T follicular helper cell (primary cell): ENCODE data around the gene WDR31.
"Not testable (repeated sequence)": the region's sequence is repeated elsewhere in the genome, so short reads cannot be mapped to it uniquely, and the experiment has no call there.

Experiments
- DNase-seq: peaks from one replicate; pipeline ENCODE4 v3.0.0-alpha.2; 2020; ENCODE audit warnings: low read depth

WDR31 gene

DNA sequence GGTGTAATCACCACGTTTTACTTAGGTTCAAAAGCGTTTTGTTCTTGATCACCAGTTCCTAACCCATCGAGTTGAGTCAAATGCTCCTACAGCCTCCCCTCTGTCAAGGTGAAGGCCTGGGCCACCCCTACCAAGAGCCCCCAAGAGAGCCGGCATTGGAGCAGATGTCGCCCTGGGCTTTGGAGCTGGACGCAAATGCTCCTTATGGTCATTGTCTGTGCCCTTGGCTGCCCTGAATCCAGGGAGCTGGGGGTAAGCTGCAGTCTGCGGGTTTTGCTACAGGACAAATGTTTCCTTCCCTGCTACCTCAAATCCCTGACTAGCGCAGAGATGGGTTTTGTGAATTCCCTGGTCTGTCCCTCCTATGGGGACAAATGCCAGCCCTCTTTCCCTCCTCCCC lies 41.8 kb downstream of the WDR31 start:
- DNase-seq: no peak

DNA sequence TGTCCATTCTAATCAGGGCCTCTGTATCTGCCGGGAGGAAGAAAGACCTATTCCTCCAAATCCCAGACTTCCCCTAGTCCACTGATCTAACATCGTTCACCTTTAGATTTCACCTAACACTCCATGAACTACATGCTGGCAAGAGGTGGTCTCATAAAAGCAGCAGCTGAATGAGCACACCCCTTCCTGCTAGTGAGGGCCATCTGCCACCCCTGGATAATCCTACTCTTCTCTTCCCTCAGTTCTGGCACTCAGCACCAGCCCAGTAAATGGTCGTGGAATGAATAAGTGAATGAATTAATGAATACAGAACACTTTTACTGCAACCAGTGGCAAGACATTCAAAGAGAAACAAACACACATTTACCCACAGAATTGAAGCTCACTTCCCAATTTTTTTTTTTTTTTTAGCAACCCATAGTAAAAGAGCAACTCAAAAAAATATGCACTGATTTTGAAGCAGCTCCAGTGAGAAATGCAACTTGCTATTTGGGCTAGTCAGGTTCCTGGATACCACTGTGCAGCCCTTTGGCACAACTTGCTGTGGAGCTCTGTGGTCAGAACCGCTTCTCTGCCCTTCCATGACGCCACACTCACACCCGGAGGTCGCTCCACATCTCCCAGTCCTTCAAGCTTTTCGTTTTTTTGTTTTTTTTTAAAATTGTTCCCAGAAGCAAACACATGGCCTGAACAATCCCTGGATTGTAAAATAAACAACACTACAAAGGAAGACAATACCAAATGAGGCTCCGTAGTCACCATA lies 43.1 kb downstream of the WDR31 start:
- DNase-seq: no peak

DNA sequence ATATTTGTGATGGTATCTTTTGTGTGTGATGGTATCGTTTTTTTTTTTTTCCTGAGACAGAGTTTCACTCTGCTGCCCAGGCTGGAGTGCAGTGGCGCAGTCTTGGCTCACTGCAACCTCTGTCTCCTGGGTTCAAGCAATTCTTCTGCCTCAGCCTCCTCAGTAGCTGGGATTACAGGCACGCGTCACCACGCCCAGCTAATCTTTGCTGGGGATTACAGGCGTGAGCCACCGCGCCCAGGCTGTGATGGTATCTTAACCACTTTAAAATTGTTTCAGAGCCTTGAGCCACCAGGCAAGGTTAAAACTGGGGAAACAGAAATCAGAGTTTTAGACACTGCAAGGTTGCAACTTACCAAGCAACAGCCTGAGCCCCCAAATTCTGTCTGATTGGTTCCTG lies 43.8 kb downstream of the WDR31 start:
- DNase-seq: not testable (repeated sequence)

DNA sequence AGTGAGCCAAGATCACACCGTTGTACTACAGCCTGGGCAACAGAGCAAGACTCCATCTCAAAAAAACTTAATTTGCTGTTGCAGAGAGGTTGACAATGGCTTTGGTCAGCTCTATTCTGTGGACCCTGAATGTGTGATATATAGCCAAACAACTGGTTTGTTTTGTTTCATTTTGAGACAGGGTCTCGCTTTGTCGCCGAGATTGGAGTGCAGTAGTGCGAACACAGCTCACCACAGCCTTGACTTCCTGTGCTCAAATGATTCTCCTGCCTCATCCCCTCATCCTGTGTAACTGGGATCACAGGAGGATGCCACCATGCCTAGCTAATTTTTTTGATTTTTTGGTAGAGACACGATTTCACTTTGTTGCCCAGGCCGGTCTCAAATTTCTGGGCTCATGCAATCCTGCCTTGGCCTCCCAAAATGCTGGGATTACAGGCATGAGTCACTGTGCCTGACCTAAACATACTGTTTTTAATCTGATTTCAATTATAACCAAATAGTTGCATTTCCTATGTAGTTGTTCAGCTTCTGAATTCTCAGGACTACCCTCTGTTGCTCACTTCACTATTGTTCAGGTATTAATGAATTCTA lies 46.7 kb downstream of the WDR31 start:
- no peak for DNase-seq

DNA sequence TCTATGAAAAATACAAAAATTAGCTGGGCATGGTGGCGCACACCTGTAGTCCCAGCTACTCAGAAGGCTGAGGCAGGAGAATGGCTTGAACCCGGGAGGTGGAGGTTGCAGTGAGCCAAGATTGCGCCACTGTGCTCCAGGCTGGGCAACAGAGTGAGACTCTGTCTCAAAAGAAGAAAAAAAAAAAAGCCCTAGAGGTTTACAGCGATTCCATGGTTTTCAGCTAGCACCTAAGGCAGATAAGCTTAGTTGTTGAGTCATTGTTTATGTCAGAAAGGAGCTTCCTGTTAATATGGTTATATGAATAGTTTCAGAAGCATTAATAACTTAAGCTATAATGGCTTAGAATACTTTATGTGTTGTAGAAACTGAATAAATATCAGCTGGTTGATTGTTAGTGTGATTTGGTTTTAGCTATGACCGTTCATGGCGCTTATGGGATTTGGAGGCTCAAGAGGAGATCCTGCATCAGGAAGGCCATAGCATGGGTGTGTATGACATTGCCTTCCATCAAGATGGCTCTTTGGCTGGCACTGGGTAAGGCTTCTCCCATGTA lies 49.9 kb downstream of the WDR31 start:
- DNase-seq: no peak

DNA sequence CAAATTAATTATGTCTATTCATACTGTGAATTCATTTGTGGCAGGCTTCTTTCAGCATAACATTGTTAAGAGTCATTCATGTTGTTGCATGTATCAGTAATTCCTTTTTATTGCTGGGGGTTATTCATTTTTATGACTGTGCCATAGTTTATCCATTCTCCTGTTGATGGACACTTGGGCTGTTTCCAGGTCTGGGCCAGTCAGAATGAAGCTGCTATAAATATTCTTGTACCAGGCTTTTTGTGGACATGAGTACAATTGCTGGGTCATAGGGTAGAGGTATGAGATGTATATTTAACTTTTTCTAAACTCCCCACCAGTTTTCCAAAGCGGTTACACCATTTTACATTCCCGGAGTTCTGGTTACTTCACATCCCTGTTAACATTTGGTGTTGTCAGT lies 51.0 kb downstream of the WDR31 start:
- DNase-seq: no peak

DNA sequence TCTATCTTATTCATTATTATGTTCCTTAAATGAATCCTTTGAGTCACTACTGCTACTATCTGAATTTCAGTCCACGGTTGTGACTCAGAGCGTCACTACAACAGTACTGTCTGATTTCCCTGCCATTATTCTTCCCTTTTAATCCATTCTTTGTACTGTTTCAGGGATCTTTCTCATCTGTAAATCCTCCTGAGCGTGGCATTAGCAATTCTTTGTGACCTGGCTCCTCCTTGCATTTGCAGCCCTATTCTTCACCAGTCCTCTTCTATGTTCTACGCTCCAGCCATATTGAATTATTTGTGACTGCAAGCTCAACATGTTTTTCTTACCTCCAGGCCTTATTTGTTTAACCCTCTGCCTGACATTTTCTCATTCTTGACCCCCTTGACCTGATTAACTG lies 58.7 kb downstream of the WDR31 start:
- DNase-seq: no peak

DNA sequence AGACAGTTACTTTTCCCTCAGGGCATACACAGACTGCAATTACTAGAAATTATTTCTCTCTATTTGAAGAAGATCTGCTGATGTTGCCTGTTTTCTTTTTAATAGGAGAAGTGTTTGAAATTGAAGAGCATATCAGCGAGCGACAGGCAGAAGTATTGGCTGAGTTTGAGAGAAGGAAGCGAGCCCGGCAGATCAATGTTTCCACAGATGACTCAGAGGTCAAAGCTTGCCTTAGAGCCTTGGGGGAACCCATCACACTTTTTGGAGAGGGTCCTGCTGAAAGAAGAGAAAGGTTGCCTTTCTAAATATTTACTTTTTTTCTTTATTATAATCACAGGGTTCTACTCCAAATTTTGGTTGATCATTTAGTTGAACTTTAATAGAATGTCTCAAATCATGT lies 61.2 kb downstream of the WDR31 start:
- no peak for DNase-seq

DNA sequence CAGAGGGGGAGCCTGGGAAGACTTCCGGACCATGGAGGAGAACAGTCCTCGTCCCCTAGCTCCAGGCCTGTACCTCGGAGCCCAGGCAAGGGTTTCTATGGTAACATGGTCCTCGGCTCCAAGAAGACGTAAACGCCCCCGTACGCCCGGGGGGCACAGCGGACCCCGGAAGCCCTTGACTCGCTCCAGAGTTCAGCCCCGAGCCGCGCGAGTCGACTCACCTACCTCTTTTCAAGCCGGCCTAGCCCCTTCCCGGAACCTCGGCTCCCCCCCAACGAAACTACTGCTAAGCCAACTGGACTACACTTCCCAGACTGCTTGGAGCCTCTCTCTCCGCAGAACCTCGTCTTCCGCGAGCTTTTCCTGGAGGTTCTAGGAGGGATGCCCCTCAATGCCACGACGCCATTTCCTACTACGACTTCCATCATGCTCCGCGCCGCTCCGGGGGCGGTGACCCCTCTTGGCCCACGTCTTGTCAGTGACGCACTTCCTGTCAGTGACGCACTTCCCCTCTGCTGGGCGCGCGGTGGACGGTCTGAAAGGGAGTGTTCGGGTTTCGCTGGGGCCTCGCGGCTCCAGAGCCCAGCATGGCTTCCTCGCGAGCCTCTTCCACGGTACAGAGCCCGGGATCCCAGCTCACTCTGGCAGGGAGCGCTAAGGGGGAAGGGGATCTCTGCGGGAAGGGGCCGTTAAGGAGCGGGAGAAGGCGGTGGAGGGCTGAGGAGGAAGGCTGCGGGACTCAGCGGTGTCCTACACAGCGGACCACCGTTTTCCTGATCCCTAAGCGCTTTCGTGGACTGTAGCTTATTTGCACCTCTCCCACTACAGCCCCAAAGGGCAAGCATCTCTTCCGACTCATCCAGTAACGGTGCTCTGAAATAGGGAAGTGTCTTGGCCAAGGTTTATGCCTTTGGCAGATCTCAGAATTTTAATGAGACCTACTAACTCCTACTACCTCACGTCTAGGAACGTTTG lies 64.6 kb downstream of the WDR31 start, which contains the start of the genes CDC26 and PRPF4:
CDC26 (minus strand) TSS at position 416 of the 975 bp plus-strand sequence. CDS start 3,065 bp downstream, outside the sequence.
PRPF4 (plus strand) TSS at position 502 of the 975 bp plus-strand sequence; CDS start at position 588, 86 bp downstream.
- peak; percentile 94 for DNase-seq

DNA sequence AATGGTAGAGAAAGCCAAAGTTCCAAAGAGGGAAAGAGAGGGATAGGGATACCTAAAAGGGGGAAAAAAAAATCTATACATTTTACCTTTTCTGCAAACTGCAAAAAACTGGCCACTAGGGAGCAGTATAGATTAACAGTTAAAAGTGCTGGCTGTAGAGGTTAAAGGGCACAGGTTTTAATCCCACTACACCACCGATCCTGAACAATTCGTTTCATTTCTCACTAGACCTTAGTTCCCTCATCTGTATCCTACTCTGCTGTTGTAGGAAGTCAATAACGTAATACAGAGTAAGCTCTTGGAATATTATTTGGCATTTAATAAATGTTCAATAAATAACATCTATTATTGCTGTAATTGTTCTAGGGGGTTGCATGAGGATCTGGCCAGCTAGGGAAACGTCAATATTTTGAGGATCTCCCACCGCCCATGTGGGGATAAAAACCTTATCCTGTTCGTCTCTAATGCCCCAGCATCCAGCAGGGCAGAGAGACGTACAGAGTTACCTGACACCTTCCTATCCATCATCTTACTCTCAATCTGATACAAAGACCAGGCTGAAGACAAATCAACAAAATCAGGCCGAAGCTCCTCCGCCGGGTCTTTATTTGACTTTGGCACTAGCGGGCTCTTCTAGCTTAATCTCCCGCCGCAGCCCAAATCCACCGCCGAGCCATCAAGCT lies 65.5 kb downstream of the WDR31 start:
- peak; percentile 15 for DNase-seq

DNA sequence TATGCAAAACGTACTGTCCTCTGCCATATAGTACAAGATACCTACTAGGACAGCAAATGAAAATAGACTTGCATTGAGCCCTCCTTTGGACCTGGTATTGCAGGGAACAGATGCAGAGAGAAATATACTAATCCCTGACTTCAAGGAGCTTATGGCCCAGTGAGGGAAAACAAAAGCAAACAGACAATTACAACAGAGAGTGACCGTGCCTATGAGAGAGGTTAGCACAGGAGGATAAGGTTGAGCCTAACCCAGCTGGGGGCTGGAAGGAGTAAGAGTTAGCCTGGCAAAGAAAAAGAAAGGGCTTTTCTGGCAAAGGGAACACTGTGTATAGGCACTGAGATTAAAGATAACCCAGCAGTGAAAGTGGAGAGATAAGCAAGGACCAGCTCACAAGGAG lies 70.2 kb downstream of the WDR31 start:
- DNase-seq: no peak

DNA sequence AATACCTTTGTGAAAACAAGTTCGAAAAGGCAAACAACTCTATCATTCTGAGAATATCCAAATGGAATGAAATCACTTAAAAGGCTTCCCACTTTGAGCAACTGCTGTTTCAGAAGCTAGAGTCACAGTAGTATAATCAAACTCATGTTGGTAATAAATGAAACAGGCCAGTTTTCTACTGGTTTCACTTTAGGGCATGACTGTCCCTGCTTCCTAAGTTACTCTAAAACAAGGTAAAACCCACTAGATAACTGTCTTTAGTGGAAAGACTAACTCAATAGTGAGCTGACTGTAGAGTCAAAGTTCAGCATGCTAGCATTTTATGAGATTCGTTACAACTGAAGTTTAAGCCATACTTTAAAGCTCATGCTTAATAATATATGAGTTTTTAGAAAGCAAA lies 70.7 kb downstream of the WDR31 start:
- no peak for DNase-seq

DNA sequence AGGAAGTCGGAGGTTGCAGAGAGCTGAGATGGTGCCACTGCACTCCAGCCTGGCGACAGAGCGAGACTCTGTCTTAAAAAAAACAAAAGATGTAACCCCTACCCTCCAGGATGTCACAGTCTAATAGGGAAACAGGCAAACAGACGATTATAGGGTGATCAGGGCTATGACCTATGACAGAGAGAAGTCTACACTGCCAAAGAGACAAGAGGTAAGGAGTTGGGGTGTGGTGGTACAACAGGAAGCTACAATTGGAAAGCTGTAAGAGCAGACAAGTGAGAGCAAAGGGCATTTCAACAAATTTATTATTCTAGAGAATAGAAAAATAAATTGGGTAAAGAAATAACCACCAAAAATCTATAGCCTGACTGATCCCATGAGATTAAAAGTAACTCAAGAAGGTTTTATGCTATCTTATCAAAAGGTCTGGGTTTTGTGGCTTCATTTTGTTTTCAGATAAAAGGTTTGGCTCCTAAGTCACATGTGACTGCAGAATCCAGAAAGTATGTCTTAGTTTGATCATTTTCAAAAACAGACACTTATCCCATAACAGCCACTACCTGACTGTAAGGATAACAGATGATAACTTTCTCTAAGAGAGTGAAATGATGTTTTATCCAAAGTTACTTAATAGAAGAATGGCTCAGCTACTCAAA lies 72.0 kb downstream of the WDR31 start:
- DNase-seq: no peak

DNA sequence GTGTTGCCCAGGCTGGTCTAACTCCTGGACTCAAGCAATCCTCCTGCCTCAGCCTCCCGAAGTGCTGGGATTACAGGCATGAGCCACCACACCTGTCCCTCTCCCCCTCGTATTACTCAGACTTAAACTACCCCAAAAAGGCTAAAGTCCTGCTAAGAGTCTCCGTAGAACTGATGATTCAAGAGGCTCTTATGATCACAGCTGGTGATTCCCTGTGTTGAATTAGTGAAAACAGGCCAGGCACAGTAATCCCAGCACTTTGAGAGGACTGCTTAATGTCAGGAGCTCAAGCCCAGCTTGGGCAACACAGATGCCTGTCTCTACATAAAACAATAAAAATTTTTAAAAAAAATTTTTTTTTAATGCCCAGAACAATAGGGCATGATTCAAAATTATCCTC lies 73.9 kb downstream of the WDR31 start:
- no peak for DNase-seq
